GM10248 (cell line): ENCODE measurements around the gene UBL4A.

Experiments used
- CTCF ChIA-PET: fragments of 300-600 bp; sonication (Branson Sonifier 250); formaldehyde crosslinking; extraction: SDS; loops from one replicate; lab custom pipeline; 2021; ENCODE audit warnings: antibody characterized with exemption; lab: Yijun Ruan, JAX
- POLR2A ChIA-PET: fragments of 350-650 bp; sonication (Branson Sonifier 250); formaldehyde crosslinking; extraction: SDS; loops from one replicate; lab custom pipeline; 2020; ENCODE audit warnings: antibody characterized with exemption; lab: Yijun Ruan, JAX
- DNase-seq: peaks from one replicate; pipeline ENCODE4 v3.0.0; 2012; ENCODE audit errors: extremely low spot score
- TF ChIP-seq, protein P1 (sequence below): IDR thresholded peaks from 2 replicates; pipeline ENCODE4 v1.5.1; 2012; ENCODE audit warnings: mild to moderate bottlenecking, low read depth; ENCODE audit errors: extremely low read depth, missing control alignments, control extremely low read depth

Gene UBL4A

DNA sequence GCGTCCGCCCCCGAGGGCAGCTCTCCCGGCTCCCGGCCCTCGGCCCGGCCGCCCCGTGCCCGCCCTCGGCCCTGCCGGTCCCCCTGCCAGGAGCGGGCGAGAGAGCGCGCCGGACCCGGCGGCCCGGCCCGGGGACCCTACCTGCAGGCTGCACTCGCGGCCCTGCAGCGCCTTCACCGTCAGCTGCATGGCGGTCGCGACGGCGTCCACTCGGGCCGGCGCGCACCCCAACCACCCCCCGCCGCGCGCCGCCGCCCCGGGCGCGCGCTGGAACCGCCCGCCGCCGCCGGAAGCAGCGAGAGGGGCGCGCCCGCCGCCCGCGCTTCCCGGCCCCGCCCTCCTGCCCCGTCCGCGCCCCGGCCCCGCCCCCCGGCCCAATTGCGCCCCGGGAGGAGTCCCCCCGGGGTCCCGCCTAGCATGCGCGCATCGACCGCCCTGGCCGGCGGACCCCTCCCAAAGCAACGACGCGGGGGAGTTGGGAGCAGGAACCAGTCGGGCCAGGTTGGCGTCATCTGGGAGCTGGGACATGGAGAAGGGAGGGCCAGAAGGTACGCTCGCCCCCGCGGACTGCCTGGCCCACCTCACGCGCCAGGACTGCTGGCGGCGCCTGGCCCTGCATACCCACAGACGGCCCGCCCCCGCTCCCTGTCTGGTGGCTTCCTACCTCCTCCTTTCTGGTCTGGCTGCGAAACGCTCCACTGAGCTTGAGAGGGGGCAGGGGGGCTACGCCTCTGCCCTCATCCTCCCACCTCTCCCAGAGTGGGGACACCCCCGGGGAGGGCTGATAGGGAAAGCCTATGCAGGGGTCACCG lies at the start of gene UBL4A:
TSS of gene UBL4A (minus strand) at position 220 of the 812 bp plus-strand sequence. CDS start at position 189, 31 bp downstream.
- TF ChIP-seq, protein P1, sequence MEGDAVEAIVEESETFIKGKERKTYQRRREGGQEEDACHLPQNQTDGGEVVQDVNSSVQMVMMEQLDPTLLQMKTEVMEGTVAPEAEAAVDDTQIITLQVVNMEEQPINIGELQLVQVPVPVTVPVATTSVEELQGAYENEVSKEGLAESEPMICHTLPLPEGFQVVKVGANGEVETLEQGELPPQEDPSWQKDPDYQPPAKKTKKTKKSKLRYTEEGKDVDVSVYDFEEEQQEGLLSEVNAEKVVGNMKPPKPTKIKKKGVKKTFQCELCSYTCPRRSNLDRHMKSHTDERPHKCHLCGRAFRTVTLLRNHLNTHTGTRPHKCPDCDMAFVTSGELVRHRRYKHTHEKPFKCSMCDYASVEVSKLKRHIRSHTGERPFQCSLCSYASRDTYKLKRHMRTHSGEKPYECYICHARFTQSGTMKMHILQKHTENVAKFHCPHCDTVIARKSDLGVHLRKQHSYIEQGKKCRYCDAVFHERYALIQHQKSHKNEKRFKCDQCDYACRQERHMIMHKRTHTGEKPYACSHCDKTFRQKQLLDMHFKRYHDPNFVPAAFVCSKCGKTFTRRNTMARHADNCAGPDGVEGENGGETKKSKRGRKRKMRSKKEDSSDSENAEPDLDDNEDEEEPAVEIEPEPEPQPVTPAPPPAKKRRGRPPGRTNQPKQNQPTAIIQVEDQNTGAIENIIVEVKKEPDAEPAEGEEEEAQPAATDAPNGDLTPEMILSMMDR, result no peak
- CTCF ChIA-PET, result interaction anchor here (0.6 to 1.5 kb wide), 4 partner anchors 10 to 89 kb away, joined by 3 to 5 read pairs (median 4); no protein-coding TSS in a partner anchor
- DNase-seq, result peak; percentile 74
- POLR2A ChIA-PET, result no interaction called here

DNA sequence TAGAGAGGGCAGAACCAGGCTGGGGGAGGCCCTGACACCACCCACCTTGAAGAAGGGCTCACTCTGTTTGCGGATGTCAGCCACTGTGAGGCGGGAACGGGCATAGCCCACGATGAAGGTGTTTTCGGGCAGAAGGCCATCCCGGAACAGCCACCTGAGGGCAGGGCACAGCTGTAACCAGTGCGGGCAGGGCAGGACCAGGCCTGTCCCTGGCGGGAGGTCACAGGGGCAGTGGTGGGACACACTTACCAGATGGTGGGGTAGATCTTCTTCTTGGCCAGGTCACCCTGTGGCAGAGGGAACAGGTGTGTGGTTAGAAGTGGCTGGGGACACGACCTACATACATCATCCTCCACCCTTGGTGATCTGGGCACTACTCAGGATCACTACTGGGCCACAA lies 49.5 kb upstream of the UBL4A start:
- DNase-seq, result no peak
- ChIA-PET POLR2A (no interaction called here), CTCF (interaction anchor here (0.6 to 7.8 kb wide), 5 partner anchors 9 to 428 kb away, joined by 3 to 61 read pairs (median 4); partner anchors contain the start of gene FLNA)
- TF ChIP-seq, protein P1, result no peak

DNA sequence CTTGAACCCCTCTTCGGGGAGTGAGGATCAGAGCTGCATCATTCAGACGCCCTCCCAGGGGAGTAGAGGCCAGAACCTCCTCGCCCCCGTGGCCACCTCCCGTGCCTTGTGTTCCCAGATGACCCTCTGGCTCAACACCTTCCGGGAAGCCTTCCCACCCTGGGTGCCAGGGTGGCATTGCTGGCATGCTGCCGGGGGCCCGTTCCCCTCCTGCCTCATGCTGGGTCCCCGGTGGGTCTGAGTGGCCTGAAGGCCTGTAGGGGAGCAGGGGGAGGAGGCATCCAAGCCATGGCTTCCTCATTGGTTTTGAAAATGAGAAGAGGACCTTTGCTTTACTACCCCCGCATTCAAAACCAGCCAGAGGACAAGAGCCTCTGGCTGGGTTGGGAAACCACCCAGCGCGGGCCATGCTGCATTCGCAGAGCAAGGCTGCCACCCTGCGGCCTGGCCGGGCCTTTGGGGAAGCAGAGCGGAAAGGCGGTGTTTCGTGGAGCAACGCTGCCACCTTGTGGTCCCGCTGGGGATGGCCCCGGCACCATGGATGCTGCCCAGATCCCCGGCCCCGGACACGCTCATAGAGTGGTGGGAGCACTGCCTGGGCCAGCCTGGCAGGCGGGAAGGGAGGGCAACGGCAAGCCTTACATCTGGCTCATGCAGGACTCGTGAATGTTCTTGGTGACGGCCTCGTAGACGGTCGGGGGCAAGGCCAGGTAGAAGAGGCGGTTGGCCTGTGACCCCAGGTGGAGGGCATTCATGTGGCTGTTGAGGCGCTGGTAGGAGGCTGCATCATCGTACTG lies 48.3 kb upstream of the UBL4A start:
- ChIA-PET CTCF (interaction anchor here (0.6 to 7.8 kb wide), 13 partner anchors 8 to 588 kb away, joined by 3 to 61 read pairs (median 4); partner anchors contain the start of genes FLNA and RPL10), POLR2A (interaction anchor here (0.6 kb wide), 1 partner anchor 44 kb away, joined by 3 read pairs; the partner anchor contains the start of gene SLC10A3)
- TF ChIP-seq, protein P1, result peak; percentile 98
- peak; percentile 90 for DNase-seq

DNA sequence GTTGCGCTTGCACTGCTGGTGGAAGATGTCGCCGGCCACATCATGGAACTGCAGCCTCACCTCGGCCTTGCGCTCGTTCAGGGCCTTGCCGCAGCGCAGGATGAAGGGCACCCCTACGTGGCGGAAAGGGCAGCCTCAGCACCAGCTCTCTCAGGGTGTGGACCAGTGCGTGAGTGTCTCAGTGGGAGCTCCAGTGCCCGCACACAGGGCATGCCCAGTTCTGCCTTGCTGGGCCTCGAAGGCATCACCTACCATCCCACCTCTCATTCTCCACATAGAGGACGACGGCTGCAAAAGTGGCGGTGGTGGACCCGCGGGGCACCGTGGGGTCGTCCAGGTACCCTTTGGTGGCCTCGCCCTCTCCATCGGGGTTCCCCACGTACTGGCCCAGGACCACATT lies 46.3 kb upstream of the UBL4A start:
- TF ChIP-seq, protein P1, result no peak
- no peak for DNase-seq
- ChIA-PET POLR2A (interaction anchor here (0.6 kb wide), 1 partner anchor 30 kb away, joined by 3 read pairs; no protein-coding TSS in a partner anchor), CTCF (interaction anchor here (1.0 to 7.8 kb wide), 2 partner anchors 149 to 159 kb away, joined by 3 to 61 read pairs; partner anchors contain the start of gene FLNA)

DNA sequence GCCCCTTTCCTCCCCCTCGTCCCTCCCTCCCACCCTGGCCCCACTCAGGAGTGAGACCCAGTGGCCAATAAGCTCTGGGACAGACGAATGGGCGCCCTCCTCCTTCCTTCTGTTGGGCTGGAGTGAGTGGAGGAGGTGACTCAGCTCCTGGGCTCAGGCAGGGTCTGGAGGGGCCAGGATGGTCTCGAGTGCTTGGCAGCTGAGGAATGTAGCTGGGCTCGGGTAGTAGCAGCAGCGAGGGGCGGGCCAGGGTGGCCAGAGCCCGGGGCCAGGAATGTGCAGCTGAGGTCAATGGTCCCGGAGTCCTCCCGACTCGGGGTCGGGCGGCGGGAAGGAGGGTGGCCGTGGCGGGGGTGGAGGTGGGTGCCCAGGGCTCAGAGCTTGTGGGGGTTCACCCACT lies 45.2 kb upstream of the UBL4A start:
- ChIA-PET POLR2A (no interaction called here), CTCF (interaction anchor here (7.8 kb wide), 1 partner anchor 158 kb away, joined by 61 read pairs; the partner anchor contains the start of gene FLNA)

More for the DNA sequence above, 45.2 kb upstream of the UBL4A start:
- DNase-seq, result no peak
- TF ChIP-seq, protein P1, result no peak
